ENCODE measurements around the gene ABAT. TPM values are rescaled to one million over a fixed set of nuclear protein-coding genes. Genes with fewer than 3 reads are reported as not detected.

Gene ABAT
- total RNA-seq (ENCODE audit: insufficient read depth, low replicate concordance) = 3.1 TPM

GRCh38 chr16:8674413-8675022 lies at the start of gene ABAT:
TSS of gene ABAT (plus strand) at chr16:8674617. CDS start at chr16:8735740, 61,123 bp downstream.
- DNase-seq (ENCODE audit: low spot score) = peak; percentile 92

GRCh38 chr16:8625491-8626087 lies 48.8 kb upstream of the ABAT start:
- no peak for DNase-seq (ENCODE audit: low spot score)

GRCh38 chr16:8626946-8627345 lies 47.5 kb upstream of the ABAT start:
- DNase-seq (ENCODE audit: low spot score) = no peak

- no peak for DNase-seq (ENCODE audit: low spot score)
Observed at GRCh38 chr16:8627456-8627855, 47.0 kb upstream of the ABAT start.

- no peak for DNase-seq (ENCODE audit: low spot score)
Observed at GRCh38 chr16:8628981-8629725, 45.3 kb upstream of the ABAT start.

GRCh38 chr16:8630255-8630953 lies 44.0 kb upstream of the ABAT start:
- DNase-seq (ENCODE audit: low spot score) = no peak

- no peak for DNase-seq (ENCODE audit: low spot score)
Observed at GRCh38 chr16:8631373-8631772, 43.0 kb upstream of the ABAT start.

- no peak for DNase-seq (ENCODE audit: low spot score)
Observed at GRCh38 chr16:8631818-8632465, 42.5 kb upstream of the ABAT start.

GRCh38 chr16:8632675-8633182 lies 41.7 kb upstream of the ABAT start:
- peak; percentile 34 for DNase-seq (ENCODE audit: low spot score)

GRCh38 chr16:8634991-8635736 lies 39.3 kb upstream of the ABAT start:
- DNase-seq (ENCODE audit: low spot score) = no peak

- no peak for DNase-seq (ENCODE audit: low spot score)
Observed at GRCh38 chr16:8639694-8640093, 34.7 kb upstream of the ABAT start.

GRCh38 chr16:8641671-8642070 lies 32.7 kb upstream of the ABAT start:
- DNase-seq (ENCODE audit: low spot score) = no peak

GRCh38 chr16:8642146-8642545 lies 32.3 kb upstream of the ABAT start:
- no peak for DNase-seq (ENCODE audit: low spot score)

GRCh38 chr16:8644211-8645140 lies 29.9 kb upstream of the ABAT start:
- no peak for DNase-seq (ENCODE audit: low spot score)

- no peak for DNase-seq (ENCODE audit: low spot score)
Observed at GRCh38 chr16:8645141-8645521, 29.3 kb upstream of the ABAT start.

GRCh38 chr16:8645831-8646230 lies 28.6 kb upstream of the ABAT start:
- DNase-seq (ENCODE audit: low spot score) = no peak

- no peak for DNase-seq (ENCODE audit: low spot score)
Observed at GRCh38 chr16:8646326-8647053, 27.9 kb upstream of the ABAT start.

GRCh38 chr16:8647721-8648318 lies 26.6 kb upstream of the ABAT start:
- no peak for DNase-seq (ENCODE audit: low spot score)

- DNase-seq (ENCODE audit: low spot score) = no peak
Observed at GRCh38 chr16:8648877-8649276, 25.5 kb upstream of the ABAT start.

All from umbilical cord (tissue), 2 donors.